Renal cortical epithelial cell (primary cell): ENCODE data around the gene CTSO. TPM values are rescaled to one million over a fixed set of nuclear protein-coding genes. Genes with fewer than 3 reads are reported as not detected.

ENCODE experiments used
- total RNA-seq: library from RNA; depleted of rRNA; stranded (reverse); fragments of >200 nt; gene quantifications from 2 replicates; pipeline ENCODE4 v1.2.3, GENCODE V29; 2014

The CTSO gene
- total RNA-seq, 1 donor from 2014 or later: 26.4 TPM

Other genes with a start within 250 kb of the CTSO start
- gene GUCY1B1, start 194.8 kb downstream of the CTSO start, total RNA-seq: 8.2 and 54.1 TPM in 2 replicates
- not detected in 2 replicates for gene ASIC5, start 87.6 kb downstream of the CTSO start, total RNA-seq
- gene TDO2, start 50.2 kb downstream of the CTSO start, total RNA-seq: 0.05 TPM in 1 of 2 replicates, not detected in the other